Astrocyte of the hippocampus (primary cell): ENCODE results near the gene ZFAND3.
"Not testable (repeated sequence)": the region's sequence is repeated elsewhere in the genome, so short reads cannot be mapped to it uniquely, and the experiment has no call there.

Source experiments
- DNase-seq: peaks from one replicate; pipeline ENCODE4 v3.0.0; 2011; ENCODE audit warnings: low read depth, low spot score

ZFAND3 gene

GRCh38 chr6:38086346-38086745 is 266.8 kb downstream of the ZFAND3 start:
- DNase-seq = no peak

DNA sequence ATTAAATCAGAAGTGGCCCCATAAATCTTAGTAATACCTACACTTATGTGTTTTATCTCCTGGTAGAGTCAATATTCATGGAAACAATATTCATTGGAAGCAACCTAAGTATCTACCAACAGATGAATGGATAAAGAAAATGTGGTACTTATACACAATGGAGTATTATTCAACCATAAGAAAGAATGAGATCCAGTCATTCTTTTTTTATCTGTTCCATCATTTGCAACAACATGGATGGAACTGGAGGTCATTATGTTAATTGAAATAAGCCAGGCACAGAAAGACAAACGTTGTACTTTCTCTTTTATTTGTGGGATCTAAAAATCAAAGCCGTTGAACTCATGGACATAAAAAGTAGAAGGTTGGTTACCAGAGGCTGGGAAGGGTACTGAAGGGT is 268.5 kb downstream of the ZFAND3 start:
- DNase-seq = no peak

- DNase-seq = no peak
Measured at GRCh38 chr6:38088829-38089228, 269.3 kb downstream of the ZFAND3 start.

- no peak for DNase-seq
Measured at GRCh38 chr6:38091613-38092012, 272.1 kb downstream of the ZFAND3 start.

GRCh38 chr6:38092465-38092864 is 272.9 kb downstream of the ZFAND3 start:
- DNase-seq = no peak

- no peak for DNase-seq
Measured at GRCh38 chr6:38092964-38093363, 273.4 kb downstream of the ZFAND3 start.

- DNase-seq = peak; percentile 72
Measured at GRCh38 chr6:38095054-38095453, 275.5 kb downstream of the ZFAND3 start.

GRCh38 chr6:38099221-38099620 is 279.7 kb downstream of the ZFAND3 start:
- DNase-seq = no peak

DNA sequence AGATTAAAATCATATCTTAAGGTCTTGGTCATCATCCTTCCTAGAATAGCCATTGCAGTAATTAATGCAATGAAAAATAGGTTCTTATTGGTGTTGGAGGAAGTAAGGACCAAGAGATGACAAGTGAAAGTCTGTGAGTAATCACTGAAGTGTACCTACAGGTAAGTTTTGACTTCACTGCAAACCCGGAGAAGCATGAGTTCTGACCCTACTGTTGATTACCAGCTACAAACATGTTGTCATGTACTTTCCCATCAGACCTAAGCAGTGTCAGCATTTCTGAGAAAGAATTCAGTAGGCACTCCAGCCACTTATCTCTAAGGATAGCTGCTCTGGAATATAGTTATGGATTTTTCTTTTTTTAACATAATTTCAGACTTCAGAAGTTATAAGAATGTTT is 280.9 kb downstream of the ZFAND3 start:
- DNase-seq = no peak

DNA sequence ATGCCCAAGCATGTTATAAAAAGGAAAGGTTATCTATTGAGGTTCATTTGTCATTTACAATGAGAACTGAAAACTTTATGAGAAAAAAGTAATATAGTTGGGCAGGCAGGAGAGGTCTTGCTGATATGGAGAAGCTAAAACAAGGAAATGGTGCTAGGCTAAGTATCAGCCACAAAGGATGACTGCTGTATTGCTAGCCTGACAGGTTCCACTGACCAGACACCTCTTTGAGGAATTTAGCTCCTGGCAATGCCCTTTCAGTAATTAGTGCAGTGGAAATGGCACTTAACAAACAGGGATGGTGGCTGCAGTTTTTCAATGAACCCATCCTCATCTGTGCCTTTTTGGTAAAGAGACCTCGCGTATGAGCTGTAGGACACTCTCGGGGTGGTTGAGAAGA is 284.4 kb downstream of the ZFAND3 start:
- no peak for DNase-seq

DNA sequence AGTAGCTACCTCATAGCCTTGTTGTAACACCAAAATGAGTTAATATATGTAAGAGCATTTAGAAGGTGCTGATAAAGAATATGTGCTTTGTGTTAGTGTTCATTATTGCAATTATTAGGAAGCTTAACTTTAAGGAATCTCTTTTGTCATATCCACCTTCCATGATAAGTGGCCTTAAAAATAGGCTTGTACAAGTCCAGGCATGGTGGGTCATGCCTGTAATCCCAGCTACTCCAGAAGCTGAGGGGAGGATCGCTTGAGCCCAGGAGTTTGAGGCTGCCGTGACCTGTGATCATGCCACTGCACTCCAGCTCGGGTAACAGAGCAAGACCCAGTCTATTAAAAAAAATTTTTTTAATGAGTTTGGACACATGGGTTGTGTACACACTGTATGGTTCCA is 285.5 kb downstream of the ZFAND3 start:
- DNase-seq = no peak

DNA sequence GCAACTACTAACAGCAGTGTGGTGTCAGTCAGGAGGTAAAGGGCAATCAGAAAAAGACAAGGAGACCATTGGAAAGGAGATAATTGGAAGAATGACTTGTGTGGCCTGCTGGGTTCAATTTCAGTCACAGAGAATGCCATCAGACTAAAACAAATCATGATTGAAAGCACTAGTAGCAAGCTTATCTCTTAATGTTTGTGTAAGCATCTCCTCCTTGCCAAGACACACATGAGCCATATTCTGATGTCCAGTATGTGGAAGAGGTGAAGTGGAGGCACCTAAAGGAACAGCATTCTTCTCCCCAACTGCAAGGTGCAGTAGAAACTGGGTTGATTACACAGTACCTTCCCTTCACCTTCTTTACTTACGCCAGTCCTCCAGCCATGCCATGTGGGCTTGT is 287.5 kb downstream of the ZFAND3 start:
- no peak for DNase-seq

GRCh38 chr6:38110481-38110971 is 291.0 kb downstream of the ZFAND3 start:
- peak; percentile 59 for DNase-seq

GRCh38 chr6:38112181-38112580 is 292.7 kb downstream of the ZFAND3 start:
- no peak for DNase-seq

- DNase-seq = no peak
Measured at GRCh38 chr6:38113825-38114576, 294.5 kb downstream of the ZFAND3 start.

GRCh38 chr6:38114976-38115625 is 295.6 kb downstream of the ZFAND3 start:
- no peak for DNase-seq

GRCh38 chr6:38115626-38116008 is 296.1 kb downstream of the ZFAND3 start:
- no peak for DNase-seq

DNA sequence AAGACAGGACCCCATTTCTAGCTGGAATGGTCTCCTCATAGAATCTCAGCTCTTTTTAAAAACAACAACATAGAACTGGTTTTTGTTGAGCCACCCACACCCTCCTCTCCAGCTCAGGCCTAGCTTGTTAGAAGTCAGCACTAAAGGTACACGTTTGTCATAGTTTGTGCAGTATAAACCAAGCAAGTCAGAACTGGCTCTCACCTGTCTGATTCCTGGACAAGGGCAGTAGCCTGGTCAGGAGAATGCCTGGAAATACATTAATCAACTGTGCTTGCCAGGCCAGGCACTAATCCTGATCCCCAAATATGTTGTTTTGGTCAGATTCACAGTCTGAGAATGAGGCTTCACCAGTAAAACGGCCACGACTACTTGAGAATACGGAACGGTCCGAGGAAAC is 296.7 kb downstream of the ZFAND3 start:
- no peak for DNase-seq

DNA sequence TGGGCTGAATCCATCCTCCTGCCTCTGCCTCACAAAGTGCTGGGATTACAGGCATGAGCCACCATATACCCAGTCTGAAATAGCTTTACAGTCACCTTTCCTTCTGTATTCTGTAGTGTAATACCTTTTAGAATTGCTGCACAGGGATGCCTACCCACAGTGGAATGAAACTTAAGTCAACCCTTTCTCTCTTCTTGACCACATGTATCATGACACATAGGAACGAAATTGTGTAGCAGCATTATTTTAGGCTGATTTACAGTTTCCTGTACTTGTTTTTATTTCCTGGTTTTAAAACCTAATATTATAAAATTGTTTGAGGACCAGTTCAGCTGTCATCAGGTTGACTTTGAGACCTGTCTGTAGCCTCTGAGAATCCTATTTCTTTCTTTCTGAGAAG is 297.8 kb downstream of the ZFAND3 start:
- no peak for DNase-seq

- no peak for DNase-seq
Measured at GRCh38 chr6:38118791-38119365, 299.4 kb downstream of the ZFAND3 start.

DNA sequence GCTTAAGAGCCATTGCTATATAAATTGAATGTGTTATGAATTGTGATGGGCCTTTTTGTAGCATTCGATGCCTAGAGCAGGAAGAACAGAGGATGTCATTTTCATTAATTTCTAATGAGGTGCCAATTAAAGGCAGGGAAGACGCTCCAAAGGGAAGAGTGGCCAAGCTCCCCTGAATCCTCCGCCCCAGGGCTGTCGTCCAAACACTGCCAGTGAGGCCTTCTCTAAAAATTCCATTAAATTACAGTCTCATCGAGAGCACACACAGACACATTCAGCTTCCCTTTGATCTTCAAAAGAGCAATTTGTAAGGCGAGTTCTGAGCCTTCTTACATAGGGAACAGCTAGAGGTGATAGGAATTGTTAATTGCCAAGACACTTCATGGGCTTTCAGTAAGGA is 300.0 kb downstream of the ZFAND3 start:
- DNase-seq = no peak

- not testable (repeated sequence) for DNase-seq
Measured at GRCh38 chr6:38124224-38124926, 304.8 kb downstream of the ZFAND3 start.
